Measurements from ENCODE around the gene STRA8.

DNA sequence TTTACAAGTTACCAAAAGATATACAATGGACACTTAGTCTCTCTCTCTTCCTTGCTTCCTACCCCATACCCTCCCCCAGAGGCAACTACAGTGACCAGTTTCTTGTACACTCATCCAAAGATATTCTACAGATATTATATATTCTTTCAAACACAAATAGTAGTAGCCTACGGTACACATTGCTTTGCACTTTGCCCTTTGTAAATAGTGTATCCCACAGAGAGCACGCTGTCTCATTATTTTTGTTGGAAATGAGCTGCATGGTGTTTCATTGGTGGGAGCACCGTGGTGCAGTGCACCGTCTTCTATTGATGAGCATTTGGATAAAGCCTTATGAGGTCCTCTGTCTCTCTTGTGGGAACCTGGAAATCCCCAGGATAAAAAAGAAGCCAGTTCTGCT lies 24.2 kb downstream of the STRA8 start:
- no peak for TF ChIP-seq EZH2phosphoT487 (IDR thresholded peaks at IDR 0.05; ENCODE audit: low read length)
- TF ChIP-seq, protein P1, sequence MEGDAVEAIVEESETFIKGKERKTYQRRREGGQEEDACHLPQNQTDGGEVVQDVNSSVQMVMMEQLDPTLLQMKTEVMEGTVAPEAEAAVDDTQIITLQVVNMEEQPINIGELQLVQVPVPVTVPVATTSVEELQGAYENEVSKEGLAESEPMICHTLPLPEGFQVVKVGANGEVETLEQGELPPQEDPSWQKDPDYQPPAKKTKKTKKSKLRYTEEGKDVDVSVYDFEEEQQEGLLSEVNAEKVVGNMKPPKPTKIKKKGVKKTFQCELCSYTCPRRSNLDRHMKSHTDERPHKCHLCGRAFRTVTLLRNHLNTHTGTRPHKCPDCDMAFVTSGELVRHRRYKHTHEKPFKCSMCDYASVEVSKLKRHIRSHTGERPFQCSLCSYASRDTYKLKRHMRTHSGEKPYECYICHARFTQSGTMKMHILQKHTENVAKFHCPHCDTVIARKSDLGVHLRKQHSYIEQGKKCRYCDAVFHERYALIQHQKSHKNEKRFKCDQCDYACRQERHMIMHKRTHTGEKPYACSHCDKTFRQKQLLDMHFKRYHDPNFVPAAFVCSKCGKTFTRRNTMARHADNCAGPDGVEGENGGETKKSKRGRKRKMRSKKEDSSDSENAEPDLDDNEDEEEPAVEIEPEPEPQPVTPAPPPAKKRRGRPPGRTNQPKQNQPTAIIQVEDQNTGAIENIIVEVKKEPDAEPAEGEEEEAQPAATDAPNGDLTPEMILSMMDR (IDR thresholded peaks at IDR 0.05; ENCODE audit: low read length), result no peak

Data from MM.1S (cell line).